WTC11 (cell line): ENCODE measurements around the gene IGFBP4.

Source experiments
- CTCF ChIP-seq: fragments of 200-600 bp; IDR thresholded peaks from 2 replicates; pipeline ENCODE4 v1.8.0; 2022; ENCODE audit warnings: antibody characterized with exemption
- ERG ChIP-seq: fragments of 250-450 bp; sonication (Bioruptor Pico); IDR thresholded peaks from 2 replicates; pipeline ENCODE4 v1.8.0; 2021; ENCODE audit warnings: mild to moderate bottlenecking
- FOXK1 ChIP-seq: sonication (generic); formaldehyde crosslinking; IDR thresholded peaks from 2 replicates; pipeline ENCODE4 v1.8.0; 2022; ENCODE audit warnings: mild to moderate bottlenecking, moderate library complexity, missing genetic modification reagents
- NFYB ChIP-seq: sonication (generic); formaldehyde crosslinking; conservative IDR thresholded peaks from 2 replicates; pipeline ENCODE4 v1.8.0; 2022; ENCODE audit warnings: low read depth, missing genetic modification reagents
- USF1 ChIP-seq: sonication (generic); formaldehyde crosslinking; IDR thresholded peaks from 2 replicates; pipeline ENCODE4 v1.8.0; 2022; ENCODE audit warnings: mild to moderate bottlenecking, missing genetic modification reagents
- ZBTB21 ChIP-seq: sonication (generic); formaldehyde crosslinking; IDR thresholded peaks from 2 replicates; pipeline ENCODE4 v1.8.1; 2023; ENCODE audit warnings: mild to moderate bottlenecking, missing genetic modification reagents, borderline replicate concordance
- ZNF232 ChIP-seq: sonication (generic); formaldehyde crosslinking; IDR thresholded peaks from 2 replicates; pipeline ENCODE4 v1.8.0; 2022; ENCODE audit warnings: mild to moderate bottlenecking, missing genetic modification reagents

- TF ChIP-seq CTCF (no peak), USF1 (CRISPR knock-in tag) (no peak), NFYB (CRISPR knock-in tag) (no peak), ERG (no peak), FOXK1 (no peak), ZNF232 (no peak), ZBTB21 (CRISPR knock-in tag) (no peak)
Observed at GRCh38 chr17:40474419-40475002, 31.3 kb downstream of the IGFBP4 start.
